ENCODE data around the gene ADAMTS17. TPM values are rescaled to one million over a fixed set of nuclear protein-coding genes. Genes with fewer than 3 reads are reported as not detected.

ADAMTS17 gene
- total and polyA plus RNA-seq, 9 of the 15 experiments (the other 6 are each of a cell fraction or from before 2014, with no cell fraction given): 0.01 to 0.14 (median 0.07) TPM; not detected in 6

- no peak for TF ChIP-seq ZNF407 (IDR thresholded peaks at IDR 0.05; ENCODE audit: low read depth)
- no peak for TF ChIP-seq ZNF696 (CRISPR knock-in tag; conservative IDR thresholded peaks at IDR 0.05)
- TF ChIP-seq JUNB (CRISPR knock-in tag; conservative IDR thresholded peaks at IDR 0.05): no peak
- no peak for TF ChIP-seq HMBOX1 (IDR thresholded peaks at IDR 0.05)
- no peak for TF ChIP-seq ZNF354B (CRISPR knock-in tag; IDR thresholded peaks at IDR 0.05)
- no peak for TF ChIP-seq MTA3 (IDR thresholded peaks at IDR 0.05; ENCODE audit: borderline replicate concordance)
- no peak for TF ChIP-seq ZNF583 (CRISPR knock-in tag; IDR thresholded peaks at IDR 0.05)
- no peak for TF ChIP-seq NR2C1 (IDR thresholded peaks at IDR 0.05)
- TF ChIP-seq NR2C1 (tag; IDR thresholded peaks at IDR 0.05): no peak
- no peak for TF ChIP-seq FOS (IDR thresholded peaks at IDR 0.05; ENCODE audit: extremely low read depth, insufficient read length)
Measured at GRCh38 chr15:100156201-100156600, 185.6 kb downstream of the ADAMTS17 start (continued).
